IgD-negative memory B cell (primary cell): ENCODE measurements around the gene ORAI2. TPM values are rescaled to one million over a fixed set of nuclear protein-coding genes. Genes with fewer than 3 reads are reported as not detected.
"Not testable (repeated sequence)": the region's sequence is repeated elsewhere in the genome, so short reads cannot be mapped to it uniquely, and the experiment has no call there.

ENCODE experiments used
- H3K27ac Mint-ChIP-seq, 3 donors: one replicate each; pipeline ENCODE4 v1.8.0; 2020 to 2022; ENCODE audit warnings: mild to moderate bottlenecking in 3 of 3, mixed read lengths in 3 of 3, moderate library complexity in 1 of 3
- H3K27me3 Mint-ChIP-seq: one replicate; pipeline ENCODE4 v1.8.0; 2021; ENCODE audit warnings: mixed read lengths
- H3K36me3 Mint-ChIP-seq: one replicate; pipeline ENCODE4 v1.8.0; 2020; ENCODE audit warnings: mild to moderate bottlenecking, mixed read lengths
- H3K4me1 Mint-ChIP-seq, 3 donors: one replicate each; pipeline ENCODE4 v1.8.0; 2020 to 2022; ENCODE audit warnings: mixed read lengths in 3 of 3, mild to moderate bottlenecking in 1 of 3
- H3K4me3 Mint-ChIP-seq, 4 donors: one replicate each; pipeline ENCODE4 v1.8.0; 2020 to 2022; ENCODE audit warnings: mild to moderate bottlenecking in 4 of 4, mixed read lengths in 4 of 4, moderate library complexity in 3 of 4
- H3K9me3 Mint-ChIP-seq, 3 donors: one replicate each; pipeline ENCODE4 v1.8.0; 2020 to 2021; ENCODE audit warnings: mixed read lengths in 3 of 3, mild to moderate bottlenecking in 1 of 3
- polyA plus RNA-seq: library from polyadenylated mRNA; unstranded; fragments of 300-500 nt; fragmentation: Illumina TruSeq; gene quantifications from one replicate; pipeline ENCODE4 v1.2.3, GENCODE V29; 2021

The ORAI2 gene
- polyA plus RNA-seq, 1 donor from 2014 or later: 290 TPM

- Mint-ChIP-seq H3K4me3 (peak within 1 kb of the TSS; percentile 92 to 96 (median 93)), H3K27ac (peak within 1 kb of the TSS; percentile 31 to 95 (median 84))
- not testable (repeated sequence) for H3K27me3 Mint-ChIP-seq, H3K4me1 Mint-ChIP-seq, H3K9me3 Mint-ChIP-seq, H3K36me3 Mint-ChIP-seq
Measured at GRCh38 chr7:102478314-102479208, 45.2 kb downstream of the ORAI2 start, which contains the start of gene POLR2J. TSS of gene POLR2J (minus strand) at chr7:102478922. CDS start at chr7:102478860, 62 bp downstream.

- H3K27me3 Mint-ChIP-seq, H3K36me3 Mint-ChIP-seq, H3K9me3 Mint-ChIP-seq, H3K27ac Mint-ChIP-seq, H3K4me3 Mint-ChIP-seq, H3K4me1 Mint-ChIP-seq: not testable (repeated sequence)
Measured at GRCh38 chr7:102479209-102479584, 45.8 kb downstream of the ORAI2 start.

GRCh38 chr7:102479982-102480637 lies 46.7 kb downstream of the ORAI2 start:
- H3K4me1 Mint-ChIP-seq, H3K36me3 Mint-ChIP-seq, H3K27me3 Mint-ChIP-seq, H3K9me3 Mint-ChIP-seq: not testable (repeated sequence)
- Mint-ChIP-seq H3K4me3 (peak overlapping the region in 1 of 4 donors; percentile 76), H3K27ac (peak overlapping the region in 1 of 3 donors; percentile 59)

GRCh38 chr7:102481962-102482361 lies 48.6 kb downstream of the ORAI2 start:
- H3K27ac Mint-ChIP-seq, H3K4me3 Mint-ChIP-seq, H3K27me3 Mint-ChIP-seq, H3K9me3 Mint-ChIP-seq, H3K36me3 Mint-ChIP-seq, H3K4me1 Mint-ChIP-seq: not testable (repeated sequence)

- not testable (repeated sequence) for H3K4me1 Mint-ChIP-seq, H3K27me3 Mint-ChIP-seq, H3K36me3 Mint-ChIP-seq, H3K27ac Mint-ChIP-seq, H3K4me3 Mint-ChIP-seq, H3K9me3 Mint-ChIP-seq
Measured at GRCh38 chr7:102484317-102484716, 50.9 kb downstream of the ORAI2 start.

GRCh38 chr7:102490529-102491075 lies 57.2 kb downstream of the ORAI2 start:
- not testable (repeated sequence) for H3K9me3 Mint-ChIP-seq, H3K27ac Mint-ChIP-seq, H3K36me3 Mint-ChIP-seq, H3K4me3 Mint-ChIP-seq, H3K27me3 Mint-ChIP-seq, H3K4me1 Mint-ChIP-seq

GRCh38 chr7:102493220-102493935 lies 60.0 kb downstream of the ORAI2 start:
- not testable (repeated sequence) for H3K27me3 Mint-ChIP-seq, H3K27ac Mint-ChIP-seq, H3K4me3 Mint-ChIP-seq, H3K9me3 Mint-ChIP-seq, H3K4me1 Mint-ChIP-seq, H3K36me3 Mint-ChIP-seq

GRCh38 chr7:102494026-102494425 lies 60.7 kb downstream of the ORAI2 start:
- H3K27me3 Mint-ChIP-seq, H3K4me3 Mint-ChIP-seq, H3K9me3 Mint-ChIP-seq, H3K36me3 Mint-ChIP-seq, H3K4me1 Mint-ChIP-seq, H3K27ac Mint-ChIP-seq: not testable (repeated sequence)

GRCh38 chr7:102494473-102495149 lies 61.2 kb downstream of the ORAI2 start:
- not testable (repeated sequence) for H3K36me3 Mint-ChIP-seq, H3K4me3 Mint-ChIP-seq, H3K27ac Mint-ChIP-seq, H3K9me3 Mint-ChIP-seq, H3K4me1 Mint-ChIP-seq, H3K27me3 Mint-ChIP-seq

GRCh38 chr7:102496861-102497260 lies 63.5 kb downstream of the ORAI2 start:
- H3K27ac Mint-ChIP-seq, H3K36me3 Mint-ChIP-seq, H3K4me3 Mint-ChIP-seq, H3K4me1 Mint-ChIP-seq, H3K9me3 Mint-ChIP-seq, H3K27me3 Mint-ChIP-seq: not testable (repeated sequence)

GRCh38 chr7:102497308-102497707 lies 63.9 kb downstream of the ORAI2 start:
- not testable (repeated sequence) for H3K27me3 Mint-ChIP-seq, H3K9me3 Mint-ChIP-seq, H3K4me3 Mint-ChIP-seq, H3K27ac Mint-ChIP-seq, H3K36me3 Mint-ChIP-seq, H3K4me1 Mint-ChIP-seq

GRCh38 chr7:102498321-102498720 lies 64.9 kb downstream of the ORAI2 start:
- not testable (repeated sequence) for H3K27me3 Mint-ChIP-seq, H3K36me3 Mint-ChIP-seq, H3K4me3 Mint-ChIP-seq

GRCh38 chr7:102503141-102503540 lies 69.8 kb downstream of the ORAI2 start:
- H3K27me3 Mint-ChIP-seq, H3K27ac Mint-ChIP-seq, H3K36me3 Mint-ChIP-seq, H3K9me3 Mint-ChIP-seq, H3K4me1 Mint-ChIP-seq, H3K4me3 Mint-ChIP-seq: not testable (repeated sequence)

More at GRCh38 chr7:102498321-102498720, 64.9 kb downstream of the ORAI2 start:
- not testable (repeated sequence) for H3K27ac Mint-ChIP-seq, H3K4me1 Mint-ChIP-seq, H3K9me3 Mint-ChIP-seq

GRCh38 chr7:102505298-102506185 lies 72.2 kb downstream of the ORAI2 start:
- H3K4me1 Mint-ChIP-seq, H3K27me3 Mint-ChIP-seq, H3K36me3 Mint-ChIP-seq, H3K4me3 Mint-ChIP-seq, H3K9me3 Mint-ChIP-seq, H3K27ac Mint-ChIP-seq: not testable (repeated sequence)
